Sciatic nerve (tissue), 2 donors: Measurements from ENCODE around the gene GRK6. TPM values are rescaled to one million over a fixed set of nuclear protein-coding genes. Genes with fewer than 3 reads are reported as not detected.
"Not testable (repeated sequence)": the region's sequence is repeated elsewhere in the genome, so short reads cannot be mapped to it uniquely, and the experiment has no call there.

ENCODE experiments used
- ATAC-seq: fragments of 200-7000 bp; cut with Tn5 transposase; one replicate; pipeline ENCODE4 v1.9.1; 2020; ENCODE audit warnings: mild to moderate bottlenecking, moderate library complexity
- DNase-seq: peaks from one replicate; pipeline ENCODE4 v3.0.0-alpha.2; 2020; ENCODE audit warnings: low spot score
- intact Hi-C: fragments of 100-400 bp; cut with DNase I; formaldehyde crosslinking; loops from one replicate; pipeline ENCODE4 v1.14.2; 2022
- total RNA-seq: library from RNA; stranded (reverse); fragmentation: NEBNext Ultra II Directional; extraction: Animal tissue kit (Norgen Biotek cat#: 25700); gene quantifications from one replicate; pipeline ENCODE4 v1.2.1, GENCODE V29; 2021
- donor health status: DM: no; HTN: no; CAD: no.
- donor health status: DM: no; HTN: no; CAD: no.

The GRK6 gene
- total RNA-seq, 1 donor from 2014 or later, result 25.0 TPM

GRCh38 chr5:177396078-177396477, 30.4 kb upstream of the GRK6 start:
- no peak for ATAC-seq
- intact Hi-C loops, result no loop called here
- DNase-seq, result no peak

DNA sequence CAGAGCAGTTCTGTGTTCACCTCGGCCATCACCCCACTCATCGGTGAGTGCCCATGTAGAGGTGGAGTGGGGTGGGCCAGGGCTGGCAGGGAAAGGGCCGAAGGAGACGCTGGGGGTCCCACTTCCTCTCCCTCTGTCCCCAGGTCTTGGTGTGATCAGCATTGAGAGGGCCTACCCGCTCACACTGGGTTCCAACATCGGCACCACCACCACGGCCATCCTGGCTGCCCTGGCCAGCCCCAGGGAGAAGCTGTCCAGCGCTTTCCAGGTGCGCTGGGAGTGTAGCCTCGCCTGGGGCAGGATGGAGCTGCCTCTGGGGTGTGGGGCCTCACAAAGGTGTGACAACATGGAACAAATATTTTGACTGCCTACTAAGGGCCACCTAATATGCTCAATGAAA, 29.7 kb upstream of the GRK6 start:
- intact Hi-C loops, result no loop called here
- ATAC-seq (no peak), DNase-seq (no peak)

DNA sequence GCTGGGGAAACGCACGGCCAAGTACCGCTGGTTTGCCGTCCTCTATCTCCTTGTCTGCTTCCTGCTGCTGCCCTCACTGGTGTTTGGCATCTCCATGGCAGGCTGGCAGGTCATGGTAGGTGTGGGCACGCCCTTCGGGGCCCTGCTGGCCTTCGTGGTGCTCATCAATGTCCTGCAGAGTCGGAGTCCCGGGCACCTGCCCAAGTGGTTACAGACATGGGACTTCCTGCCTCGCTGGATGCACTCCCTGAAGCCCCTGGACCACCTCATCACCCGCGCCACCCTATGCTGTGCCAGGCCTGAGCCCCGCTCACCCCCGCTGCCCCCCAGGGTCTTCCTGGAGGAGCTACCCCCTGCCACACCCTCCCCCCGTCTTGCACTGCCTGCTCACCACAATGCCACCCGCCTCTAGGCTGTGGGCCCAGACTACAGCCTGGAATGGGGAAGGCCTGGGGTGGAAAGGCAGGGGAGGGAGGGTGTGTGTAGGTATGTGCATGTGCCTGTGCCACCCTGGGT, 28.5 kb upstream of the GRK6 start:
- intact Hi-C loops, result no loop called here
- ATAC-seq (no peak), DNase-seq (no peak)

DNA sequence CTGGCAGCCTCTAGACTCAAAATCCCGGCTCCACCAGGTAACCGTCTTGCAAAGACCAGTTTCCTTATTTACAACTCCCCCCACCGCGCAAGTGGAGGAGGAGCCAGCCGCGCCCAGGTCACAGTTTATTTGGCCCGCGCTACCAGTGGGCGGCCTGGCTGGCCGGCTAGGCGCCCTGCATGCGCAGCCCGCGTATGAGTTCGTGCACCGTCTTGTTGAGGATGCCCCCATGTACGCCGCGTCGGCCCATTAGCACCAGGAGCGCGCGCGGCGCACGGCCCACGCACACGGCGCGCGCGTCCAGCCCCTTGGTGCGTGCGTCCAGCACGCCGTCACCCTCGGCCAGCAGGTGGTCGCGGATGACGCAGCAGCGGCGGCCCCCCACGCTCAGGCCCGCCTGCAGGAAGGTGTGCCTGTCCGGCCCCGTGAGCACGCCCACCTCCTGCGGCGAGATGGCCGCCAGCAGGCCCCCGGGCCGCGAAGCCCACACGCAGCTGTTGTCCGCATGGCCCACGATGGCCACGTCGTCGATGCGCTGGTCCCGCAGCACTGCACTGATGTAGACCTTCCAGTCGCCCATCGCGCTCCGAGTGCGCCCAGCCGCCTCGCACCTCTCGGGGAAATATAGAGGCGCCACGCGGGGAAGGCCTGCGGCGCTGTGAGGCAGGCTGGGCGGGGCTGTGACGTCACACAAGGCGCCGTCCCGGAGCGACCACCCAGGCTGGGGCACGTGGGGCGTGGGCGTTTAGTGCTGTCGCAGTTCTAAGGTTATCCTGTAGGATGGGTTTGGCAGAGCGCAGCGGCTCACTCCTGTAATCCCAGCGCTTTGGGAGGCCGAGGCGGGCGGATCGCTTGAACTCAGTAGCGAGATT, 26.2 kb upstream of the GRK6 start, which contains the start of gene PFN3:
Gene PFN3, minus strand, starts transcription at position 665 of the 872 bp plus-strand sequence. Its CDS starts 85 bp downstream, at position 580.
- intact Hi-C loops, result loop anchor here (5.0 kb wide), 1 partner anchor 57 kb away; no protein-coding TSS in a partner anchor
- peak; percentile 66 for DNase-seq

GRCh38 chr5:177402271-177403043, 24.0 kb upstream of the GRK6 start:
- ATAC-seq, result no peak
- peak; percentile 67 for DNase-seq
- intact Hi-C loops, result loop anchor here (5.0 kb wide), 1 partner anchor 55 kb away; no protein-coding TSS in a partner anchor

More for the DNA sequence above, 26.2 kb upstream of the GRK6 start, which contains the start of gene PFN3:
- ATAC-seq, result no peak

GRCh38 chr5:177403102-177403791, 23.2 kb upstream of the GRK6 start:
- intact Hi-C loops, result loop anchor here (5.0 kb wide), 1 partner anchor 54 kb away; no protein-coding TSS in a partner anchor
- DNase-seq (no peak), ATAC-seq (no peak)

DNA sequence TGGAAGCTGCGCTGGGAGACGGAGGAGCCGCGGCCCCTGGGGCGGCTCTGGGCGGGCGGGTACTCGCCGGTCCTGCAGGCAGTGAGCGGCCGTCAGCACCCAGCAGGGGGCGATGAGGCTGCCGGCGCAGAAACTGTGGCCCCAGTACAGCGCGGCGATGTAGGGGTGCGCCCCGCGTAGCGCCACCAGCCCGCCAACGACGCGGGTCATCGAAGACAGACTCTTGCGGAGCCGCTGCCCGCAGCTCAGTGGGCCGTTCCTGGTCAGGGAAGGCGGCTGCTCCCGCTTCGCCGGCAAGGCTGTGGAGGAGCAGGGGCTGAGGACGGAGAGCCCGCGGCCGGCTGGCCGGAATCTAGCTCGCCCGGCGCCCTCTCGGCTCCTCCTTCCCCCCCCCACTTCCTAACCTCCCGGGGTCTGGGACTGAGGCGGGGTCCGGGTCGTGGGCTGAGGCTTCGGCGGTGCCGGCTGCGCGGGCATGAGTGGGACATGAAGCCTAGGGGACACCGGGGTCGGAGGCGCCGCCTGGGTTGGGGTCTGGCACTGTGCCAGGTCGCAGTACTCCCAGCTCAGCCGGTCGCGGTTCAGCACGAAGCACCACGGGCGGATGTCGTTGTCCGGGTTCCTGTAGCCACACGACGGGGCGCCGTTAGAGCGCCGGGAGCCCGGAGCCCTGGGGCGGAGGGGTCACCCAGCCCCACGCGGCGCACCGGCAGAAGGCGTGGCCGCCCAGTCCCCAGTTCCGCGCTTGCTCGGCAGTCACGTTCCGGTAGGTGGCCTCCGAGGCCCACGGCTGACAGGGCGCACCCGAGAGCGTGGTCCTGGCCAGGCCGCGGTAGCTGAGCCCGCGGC, 22.5 kb upstream of the GRK6 start:
- intact Hi-C loops, result loop anchor here (5.0 kb wide), 1 partner anchor 53 kb away; no protein-coding TSS in a partner anchor
- peak; percentile 88 for DNase-seq
- ATAC-seq, result peak; percentile 93

DNA sequence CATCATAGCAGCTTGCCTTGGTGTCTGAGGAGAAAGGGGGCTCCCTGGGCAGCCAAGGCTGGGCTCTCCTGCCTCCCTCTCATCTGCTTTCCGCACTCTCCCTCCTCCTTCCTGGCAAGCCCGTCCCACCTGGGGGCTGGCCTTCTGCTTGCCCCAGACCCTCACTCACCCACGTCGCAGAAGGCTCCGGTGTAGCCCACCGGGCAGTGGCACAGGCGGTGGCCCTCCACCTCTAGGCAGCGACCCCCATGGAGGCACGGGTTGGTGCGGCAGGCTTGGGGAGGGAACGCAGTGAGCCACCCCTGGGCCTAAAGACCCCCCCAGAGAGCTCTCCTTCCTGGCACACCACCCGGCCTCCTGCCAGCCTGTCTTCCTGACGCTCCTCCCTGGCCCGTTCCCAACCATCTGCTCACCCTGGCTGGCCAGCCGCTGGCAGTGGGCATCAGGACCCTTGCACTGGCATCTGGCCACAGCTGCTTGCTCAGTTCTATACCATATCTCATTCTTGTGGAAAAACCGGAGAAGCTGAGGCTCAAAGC, 21.8 kb upstream of the GRK6 start:
- intact Hi-C loops, result loop anchor here (5.0 kb wide), 1 partner anchor 53 kb away; no protein-coding TSS in a partner anchor
- DNase-seq (no peak), ATAC-seq (peak; percentile 2)

DNA sequence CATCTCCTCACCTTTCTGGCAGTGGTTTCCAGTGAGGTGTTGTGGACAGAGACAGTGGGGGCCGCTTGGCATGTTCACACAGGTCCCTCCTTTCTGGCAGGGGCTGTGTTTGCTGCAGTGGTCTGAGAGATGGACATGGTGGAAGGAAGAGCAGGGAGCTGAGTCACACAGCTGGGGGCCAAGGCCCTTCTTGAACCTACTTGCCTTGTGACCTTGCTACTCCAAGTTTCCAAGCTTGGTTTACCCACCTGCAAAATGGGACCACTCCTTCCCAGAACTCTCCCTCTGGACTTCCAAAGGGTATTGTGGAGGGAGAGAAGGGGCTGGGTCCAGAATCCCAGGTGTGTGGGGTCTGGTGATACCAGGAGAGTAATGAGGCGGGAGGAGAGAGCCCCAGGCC, 21.2 kb upstream of the GRK6 start:
- intact Hi-C loops, result no loop called here
- DNase-seq (no peak), ATAC-seq (no peak)

DNA sequence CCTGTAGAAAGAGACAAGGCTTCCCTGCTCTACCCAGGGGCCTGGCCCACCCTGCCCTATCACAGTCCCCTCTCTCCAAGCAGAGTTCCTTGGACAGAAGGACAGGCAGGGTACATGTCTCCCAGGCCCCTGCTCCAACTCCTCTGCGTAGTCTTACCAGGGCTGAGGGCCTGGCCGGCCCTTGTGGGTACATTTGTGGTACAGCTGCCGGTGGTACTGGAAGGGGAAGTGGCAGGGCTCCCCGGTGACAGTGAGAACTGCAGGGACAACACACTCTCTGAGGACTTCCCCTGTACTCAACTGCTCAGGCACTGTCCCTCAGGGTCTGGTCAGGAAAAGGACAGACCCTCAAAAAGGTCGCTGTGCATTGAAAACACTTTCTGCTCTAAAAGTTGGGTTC, 20.7 kb upstream of the GRK6 start:
- no peak for ATAC-seq
- intact Hi-C loops, result no loop called here

DNA sequence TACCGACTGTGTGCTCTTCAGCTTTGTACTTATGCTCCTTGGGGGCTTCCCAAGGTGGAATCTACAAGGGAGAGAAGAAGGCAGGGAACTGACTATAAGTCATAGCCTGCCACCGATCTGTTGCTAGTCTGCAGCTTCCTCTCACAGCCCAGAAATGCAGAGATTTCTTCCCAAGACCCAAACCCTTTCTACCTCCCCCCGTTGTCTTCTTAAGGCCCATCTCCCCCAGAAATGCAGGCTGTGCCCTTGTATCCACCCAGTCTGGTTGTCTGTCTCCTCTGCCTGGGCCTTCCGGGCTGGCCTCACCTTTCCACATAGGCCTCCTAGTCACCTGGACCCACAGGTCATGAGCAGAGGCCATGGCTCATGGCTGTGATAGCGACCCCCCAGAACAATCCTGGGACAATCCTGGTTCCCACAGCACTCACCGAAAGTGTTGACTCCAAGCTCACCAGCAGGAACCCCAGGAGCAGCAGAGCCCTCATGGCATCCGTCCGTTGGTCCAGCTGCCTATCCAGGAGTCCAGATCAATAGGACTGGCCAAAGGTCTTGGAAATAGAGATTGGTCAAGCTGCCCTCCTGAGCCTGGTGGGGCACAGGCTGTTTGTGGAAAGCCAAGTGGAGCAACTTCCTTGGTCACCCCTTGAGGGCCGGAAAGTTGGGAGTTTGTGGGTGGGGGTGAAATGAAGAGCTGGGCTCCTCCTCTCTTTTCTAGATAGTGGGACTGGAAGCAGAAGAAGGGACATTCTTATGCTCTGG, 17.3 kb upstream of the GRK6 start, which contains the start of gene F12:
Gene F12, minus strand, starts transcription at position 522 of the 759 bp plus-strand sequence. Its CDS starts 37 bp downstream, at position 485.
- intact Hi-C loops, result no loop called here
- DNase-seq (no peak), ATAC-seq (no peak)

More for the DNA sequence above, 20.7 kb upstream of the GRK6 start:
- no peak for DNase-seq

DNA sequence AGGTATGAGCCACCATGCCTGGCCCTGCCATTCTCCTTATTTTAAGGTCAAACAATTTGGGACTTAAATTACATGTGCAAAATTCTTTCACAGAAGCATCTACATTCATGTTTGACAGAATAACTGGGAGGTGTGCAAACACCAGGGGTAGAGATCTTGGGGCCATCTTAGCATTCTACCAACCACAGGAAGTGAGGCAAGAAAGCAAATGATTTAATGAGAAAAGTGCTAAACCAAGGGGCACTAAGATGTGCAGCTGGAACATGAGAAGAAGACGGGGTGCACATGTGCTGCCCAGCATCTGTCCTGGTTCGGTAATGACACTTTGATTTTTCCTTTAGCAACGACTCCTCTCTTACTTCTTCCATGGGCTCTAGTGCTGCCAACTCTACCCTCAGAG, 15.9 kb upstream of the GRK6 start:
- DNase-seq, result no peak
- ATAC-seq, result no peak
- intact Hi-C loops, result no loop called here

- ATAC-seq, result no peak
- no peak for DNase-seq
- intact Hi-C loops, result no loop called here
Measured at GRCh38 chr5:177412603-177413233, 13.8 kb upstream of the GRK6 start.

- intact Hi-C loops, result no loop called here
- DNase-seq, result no peak
- ATAC-seq, result no peak
Measured at GRCh38 chr5:177414481-177414880, 12.0 kb upstream of the GRK6 start.

DNA sequence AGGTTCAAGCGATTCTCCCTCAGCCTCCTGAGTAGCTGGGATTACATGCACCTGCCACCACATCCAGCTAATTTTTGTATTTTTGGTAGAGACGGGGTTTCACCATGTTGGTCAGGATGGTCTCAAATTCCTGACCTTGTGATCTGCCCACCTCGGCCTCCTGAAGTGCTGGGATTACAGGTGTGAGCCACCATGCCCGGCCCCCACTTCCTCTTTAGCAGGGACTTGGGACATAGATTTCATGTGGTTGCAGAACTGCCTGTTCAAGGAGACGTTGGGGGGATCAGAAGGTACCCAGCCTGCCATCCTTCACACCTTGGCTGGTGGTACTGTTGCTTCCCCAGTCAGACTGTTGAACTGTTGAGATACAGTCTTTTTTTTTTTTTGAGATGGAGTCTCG, 9.4 kb upstream of the GRK6 start:
- ATAC-seq, DNase-seq, intact Hi-C loops: not testable (repeated sequence)

- no peak for ATAC-seq
- intact Hi-C loops, result no loop called here
- DNase-seq, result no peak
Measured at GRCh38 chr5:177419046-177419445, 7.4 kb upstream of the GRK6 start.
